ENCODE data around the gene WSCD2. TPM values are rescaled to one million over a fixed set of nuclear protein-coding genes. Genes with fewer than 3 reads are reported as not detected.

The WSCD2 gene
- total and polyA plus RNA-seq, 9 donors = under 0.01 to 2.6 (median 0.53) TPM; not detected in 1

- intact Hi-C loops (cut with DNase I) = no loop called here
- no peak overlapping the region for H3K27ac ChIP-seq
- 62 to 69% (median 69%) methylated on average over 6 of the region's 6 CpGs for WGBS, 3 donors
- no peaks in the 10 kb centered on the region for H3K27me3 ChIP-seq
- no peaks in the 10 kb centered on the region for H3K9me3 ChIP-seq
- DNase-seq = no peak
- H3K4me1 ChIP-seq (ENCODE audit: insufficient read depth) = no peaks in the 10 kb centered on the region
- no peak overlapping the region for H3K4me3 ChIP-seq
- TF ChIP-seq CTCF (IDR thresholded peaks at IDR 0.05) (no peak), EP300 (IDR thresholded peaks at IDR 0.05) (no peak), POLR2A (IDR thresholded peaks at IDR 0.05) (no peak)
- no peaks in the 10 kb centered on the region for H3K36me3 ChIP-seq
Measured at GRCh38 chr12:108121320-108121719, 7.8 kb upstream of the WSCD2 start.

- DNase-seq = no peak
- intact Hi-C loops (cut with DNase I) = no loop called here
Measured at GRCh38 chr12:108121728-108122471, 7.2 kb upstream of the WSCD2 start.

GRCh38 chr12:108122644-108123043 is 6.4 kb upstream of the WSCD2 start:
- intact Hi-C loops (cut with DNase I) = no loop called here
- H3K27ac ChIP-seq = no peak overlapping the region

More at GRCh38 chr12:108121728-108122471, 7.2 kb upstream of the WSCD2 start:
- H3K4me3 ChIP-seq = no peak overlapping the region
- no peak overlapping the region for H3K27ac ChIP-seq
- TF ChIP-seq CTCF (IDR thresholded peaks at IDR 0.05) (no peak), EP300 (IDR thresholded peaks at IDR 0.05) (no peak), POLR2A (IDR thresholded peaks at IDR 0.05) (no peak)
- no peaks in the 10 kb centered on the region for H3K36me3 ChIP-seq
- H3K9me3 ChIP-seq = no peaks in the 10 kb centered on the region
- H3K4me1 ChIP-seq (ENCODE audit: insufficient read depth) = no peaks in the 10 kb centered on the region
- 76 to 86% (median 82%) methylated on average over 2 of the region's 2 CpGs for WGBS, 3 donors
- no peaks in the 10 kb centered on the region for H3K27me3 ChIP-seq

GRCh38 chr12:108123402-108123801 is 5.7 kb upstream of the WSCD2 start:
- H3K4me1 ChIP-seq (ENCODE audit: insufficient read depth) = no peaks in the 10 kb centered on the region
- 36 to 56% (median 36%) methylated on average over 6 of the region's 6 CpGs for WGBS, 3 donors
- no peaks in the 10 kb centered on the region for H3K27me3 ChIP-seq
- TF ChIP-seq EP300 (IDR thresholded peaks at IDR 0.05) (no peak), POLR2A (IDR thresholded peaks at IDR 0.05) (no peak), CTCF (IDR thresholded peaks at IDR 0.05) (no peak)
- H3K4me3 ChIP-seq = no peak overlapping the region
- no peak overlapping the region for H3K27ac ChIP-seq
- intact Hi-C loops (cut with DNase I) = no loop called here
- H3K9me3 ChIP-seq = no peaks in the 10 kb centered on the region
- H3K36me3 ChIP-seq = no peaks in the 10 kb centered on the region
- no peak for DNase-seq

More at GRCh38 chr12:108122644-108123043, 6.4 kb upstream of the WSCD2 start:
- TF ChIP-seq EP300 (IDR thresholded peaks at IDR 0.05) = no peak
- TF ChIP-seq POLR2A (IDR thresholded peaks at IDR 0.05) = no peak
- TF ChIP-seq CTCF (IDR thresholded peaks at IDR 0.05) = no peak
- Histone ChIP-seq H3K4me1 (ENCODE audit: insufficient read depth) (no peaks in the 10 kb centered on the region), H3K9me3 (no peaks in the 10 kb centered on the region), H3K36me3 (no peaks in the 10 kb centered on the region), H3K4me3 (no peak overlapping the region), H3K27me3 (no peaks in the 10 kb centered on the region)
- no peak for DNase-seq
- WGBS, 3 donors = 65 to 81% (median 79%) methylated on average over 2 of the region's 2 CpGs

Measured in ovary (tissue), 9 donors.